GM18520 (cell line): Measurements from ENCODE around the gene SCN7A.
"Not testable (repeated sequence)": the region's sequence is repeated elsewhere in the genome, so short reads cannot be mapped to it uniquely, and the experiment has no call there.

Experiments
- ATAC-seq: cut with Tn5 transposase; IDR thresholded peaks from one replicate; pipeline ENCODE4 v1.9.1; 2021; ENCODE audit not compliant: unreplicated experiment

SCN7A gene

DNA sequence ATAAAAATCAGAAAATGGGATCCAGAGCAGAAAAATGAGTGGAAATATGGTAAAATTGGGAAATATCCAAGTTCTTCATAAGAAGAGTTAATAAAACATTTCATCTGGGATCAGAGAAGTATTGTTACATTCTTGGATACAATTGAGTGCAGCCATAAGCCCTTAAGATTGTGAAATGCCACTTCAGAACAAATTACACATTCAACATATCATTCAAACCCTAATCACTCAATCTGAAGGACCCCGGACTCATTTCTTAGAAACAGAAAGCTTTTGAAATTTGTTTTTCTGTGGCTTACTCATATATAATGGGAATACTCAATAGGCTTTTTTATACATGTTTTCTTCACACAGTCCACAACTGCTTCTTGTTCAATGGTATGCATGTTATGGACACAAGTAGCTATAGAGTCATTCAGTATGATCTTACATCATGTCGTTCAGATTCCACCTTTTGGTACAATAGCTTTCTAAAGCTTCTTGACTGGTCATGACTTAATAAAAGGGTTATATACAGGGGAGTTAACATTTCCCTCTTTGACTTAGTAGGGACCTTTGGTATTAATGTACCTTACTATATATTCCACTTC lies 39.9 kb downstream of the SCN7A start:
- ATAC-seq: no peak

DNA sequence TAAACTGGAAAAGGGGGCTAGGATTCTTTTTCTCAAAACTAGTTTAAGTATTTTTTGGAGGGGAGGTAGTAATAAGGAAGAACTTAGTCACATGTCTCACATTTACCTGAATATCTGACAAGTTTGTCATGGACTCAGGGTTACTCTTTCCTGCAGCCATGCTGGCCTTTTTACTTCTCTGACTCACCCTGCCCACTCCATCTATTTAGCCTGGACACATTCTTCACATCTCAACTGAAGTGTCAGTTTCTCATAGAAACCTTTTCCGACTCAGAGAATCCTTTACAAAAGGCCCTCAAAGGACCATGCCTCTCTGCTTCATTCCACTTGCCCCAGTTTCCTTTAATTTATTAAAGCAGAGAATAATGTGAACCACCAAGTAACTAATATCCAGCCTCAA lies 42.6 kb downstream of the SCN7A start:
- ATAC-seq: no peak

DNA sequence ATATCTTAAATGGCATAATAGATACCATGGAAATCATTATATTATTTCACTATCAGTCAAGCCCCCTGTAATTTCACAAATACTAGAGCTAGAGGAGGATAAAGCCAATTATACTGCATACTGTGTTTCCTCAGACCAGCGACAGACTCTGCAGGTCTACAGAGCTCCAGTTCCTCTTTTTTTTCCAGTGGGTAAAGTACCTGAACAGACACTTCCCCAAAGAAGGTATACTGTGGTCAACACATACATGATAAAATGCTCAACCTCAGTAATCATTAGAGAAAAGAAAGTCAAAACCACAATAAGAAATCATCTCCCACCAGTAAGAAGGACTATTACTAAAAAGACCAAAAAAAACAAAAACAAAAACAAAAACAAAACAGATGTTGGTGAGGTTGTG lies 44.6 kb downstream of the SCN7A start:
- no peak for ATAC-seq

DNA sequence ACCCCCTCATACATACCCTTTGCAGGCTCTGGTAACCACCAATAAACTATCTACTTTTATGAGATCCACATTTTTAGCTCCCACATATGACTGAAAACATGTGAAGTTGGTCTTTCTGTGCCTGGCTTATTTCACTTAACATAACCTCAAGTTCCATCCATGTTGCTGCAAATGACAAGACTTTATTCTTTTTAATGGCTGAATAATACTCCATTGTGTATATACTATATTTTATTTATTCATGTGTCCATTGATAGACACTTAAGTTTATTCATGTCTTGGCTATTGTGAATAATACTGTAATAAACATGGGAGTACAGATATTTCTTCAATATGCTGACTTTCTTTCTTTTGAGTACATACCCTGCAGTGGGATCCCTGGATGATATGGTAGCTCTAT lies 45.9 kb downstream of the SCN7A start:
- ATAC-seq: no peak

DNA sequence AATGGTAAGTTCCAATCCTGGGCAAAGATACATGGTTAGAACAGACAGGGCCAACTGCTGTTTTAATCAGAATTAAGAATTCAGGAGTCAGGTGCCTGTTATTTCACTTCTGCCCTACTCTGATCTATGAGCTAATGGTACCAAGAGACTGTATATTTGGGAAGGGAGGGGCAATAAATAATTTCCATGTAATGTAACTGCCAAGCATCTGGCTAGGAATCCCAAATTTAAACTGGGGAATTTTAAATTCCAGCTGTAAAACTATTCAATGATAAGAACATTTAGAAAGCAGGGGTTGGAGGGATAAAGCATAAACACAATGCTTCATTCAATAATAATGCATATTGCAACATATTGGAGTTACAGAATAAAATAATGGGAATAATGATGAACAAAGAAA lies 49.7 kb downstream of the SCN7A start:
- no peak for ATAC-seq

DNA sequence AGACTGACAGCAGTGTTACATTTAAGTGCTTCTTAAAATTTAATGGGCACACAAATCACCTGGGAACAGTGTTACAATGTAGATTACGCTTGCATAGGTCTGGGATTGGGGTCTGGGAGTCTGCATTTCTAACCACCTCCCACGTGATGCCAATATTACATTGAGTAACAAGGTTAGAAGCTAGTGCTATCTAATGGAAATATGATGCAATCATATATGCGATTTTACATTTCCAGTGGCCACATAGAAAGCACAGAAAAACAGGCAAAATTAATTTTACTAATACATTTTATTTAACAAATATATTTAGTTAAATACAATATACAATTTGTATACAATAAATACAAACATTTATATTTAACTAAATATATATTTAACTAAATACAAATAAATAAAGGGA lies 53.7 kb downstream of the SCN7A start:
- no peak for ATAC-seq

DNA sequence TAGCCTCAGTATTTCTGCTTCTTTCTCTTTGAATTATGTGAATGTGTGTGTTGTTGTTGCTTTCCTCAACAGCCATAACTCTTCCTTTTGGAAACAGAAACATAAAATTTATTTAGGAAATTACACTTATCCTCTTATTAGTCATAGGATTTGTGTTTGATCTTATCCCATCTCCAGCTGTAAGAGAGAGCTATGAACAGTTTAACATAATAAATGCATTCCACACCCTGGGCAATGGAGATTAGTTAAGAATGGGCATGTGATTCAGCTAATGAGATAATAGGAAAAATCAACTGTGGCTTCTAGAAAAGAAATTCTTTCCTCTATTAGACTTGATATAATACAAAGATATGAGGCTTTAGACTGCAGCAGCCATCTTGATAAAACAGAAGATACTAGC lies 55.0 kb downstream of the SCN7A start:
- no peak for ATAC-seq

DNA sequence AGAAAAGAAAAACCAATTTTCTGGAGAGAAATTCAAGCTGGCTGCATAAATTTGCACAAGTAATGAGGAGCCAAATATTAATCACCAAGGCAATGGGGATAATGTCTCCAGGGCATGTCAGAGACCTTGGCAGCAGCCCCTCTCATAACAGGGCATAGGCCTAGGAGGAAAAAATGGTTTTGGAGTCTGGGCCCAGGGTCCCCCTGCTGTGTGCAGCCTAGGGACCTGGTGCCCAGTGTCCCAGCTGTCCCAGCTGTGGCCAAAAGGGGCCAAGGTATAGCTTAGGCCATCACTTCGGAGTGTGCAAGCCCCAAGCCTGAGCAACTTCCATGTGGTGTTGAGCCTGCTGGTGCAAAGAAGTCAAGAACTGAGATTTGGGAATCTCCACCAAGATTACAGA lies 57.1 kb downstream of the SCN7A start:
- no peak for ATAC-seq

DNA sequence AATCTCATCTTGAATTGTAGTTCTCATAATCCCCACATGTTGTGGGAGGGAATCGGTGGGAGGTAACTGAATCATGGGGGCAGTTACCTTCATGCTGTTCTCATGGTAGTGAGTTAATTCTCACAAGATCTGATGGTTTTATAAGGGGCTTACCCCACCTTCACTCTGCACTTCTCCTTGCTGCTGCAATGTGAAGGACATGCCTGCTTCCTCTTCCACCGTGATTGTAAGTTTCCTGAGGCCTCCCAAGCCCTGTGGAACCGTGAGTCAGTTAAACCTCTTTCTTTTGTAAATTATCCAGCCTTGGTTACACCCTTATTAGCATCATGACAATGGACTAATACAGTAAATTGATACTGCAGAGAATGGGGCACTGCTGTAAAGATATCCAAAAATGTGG lies 57.9 kb downstream of the SCN7A start:
- ATAC-seq: no peak

DNA sequence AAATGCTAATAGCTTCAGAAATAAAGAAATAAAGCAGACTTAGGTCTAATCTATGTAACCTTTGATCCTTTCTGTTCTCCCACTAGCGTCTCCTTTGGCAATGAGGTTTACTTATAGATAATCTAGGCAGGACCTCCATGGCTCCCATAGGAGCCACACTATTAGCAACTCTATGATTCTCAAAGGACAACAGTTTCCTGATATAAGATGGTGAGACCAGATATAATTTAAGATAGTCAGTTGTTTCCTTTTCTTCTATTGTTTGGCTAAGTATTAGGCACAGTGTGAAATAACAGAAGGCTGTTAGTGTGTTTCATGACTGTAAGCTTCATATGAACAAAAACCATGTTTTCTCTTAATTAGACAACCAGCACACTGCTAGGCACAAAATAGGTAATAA lies 59.6 kb downstream of the SCN7A start:
- no peak for ATAC-seq

DNA sequence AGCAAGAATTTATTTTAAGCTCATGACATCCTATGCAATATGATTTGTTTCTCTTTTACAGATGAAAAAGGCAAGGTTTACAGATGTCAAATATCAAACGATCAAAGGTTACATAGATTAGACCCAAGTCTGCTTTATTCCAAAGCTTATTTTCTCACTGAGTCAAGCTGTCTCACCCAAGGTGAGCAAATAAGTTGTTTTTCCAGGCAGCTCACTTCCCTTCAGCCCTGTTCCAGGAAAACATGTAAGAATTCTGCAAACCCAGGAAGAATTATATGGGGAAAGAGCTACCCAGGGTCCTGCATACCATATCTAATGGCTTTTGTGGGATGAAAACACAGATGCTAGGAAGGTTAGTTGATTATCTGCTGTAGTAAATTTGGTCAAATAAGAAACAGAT lies 60.6 kb downstream of the SCN7A start:
- no peak for ATAC-seq

DNA sequence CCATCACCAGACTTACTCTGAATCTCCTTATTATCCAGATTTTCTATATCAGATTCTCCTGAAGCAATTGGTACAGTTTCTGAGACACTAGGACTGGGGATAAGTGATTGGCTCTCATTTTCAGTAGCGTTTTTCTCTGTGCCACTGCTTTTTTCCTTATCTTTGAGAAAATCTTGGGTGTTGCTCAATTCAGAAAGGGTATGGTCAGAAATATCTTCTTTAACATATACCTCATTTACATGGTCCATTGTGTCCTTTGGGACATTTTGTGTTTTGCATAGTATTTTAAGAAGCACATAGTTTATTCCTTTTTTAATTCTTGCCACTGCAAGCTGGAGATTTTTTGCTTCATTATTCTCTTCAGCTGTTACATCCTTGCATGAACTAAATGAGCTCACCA lies 61.7 kb downstream of the SCN7A start:
- no peak for ATAC-seq

DNA sequence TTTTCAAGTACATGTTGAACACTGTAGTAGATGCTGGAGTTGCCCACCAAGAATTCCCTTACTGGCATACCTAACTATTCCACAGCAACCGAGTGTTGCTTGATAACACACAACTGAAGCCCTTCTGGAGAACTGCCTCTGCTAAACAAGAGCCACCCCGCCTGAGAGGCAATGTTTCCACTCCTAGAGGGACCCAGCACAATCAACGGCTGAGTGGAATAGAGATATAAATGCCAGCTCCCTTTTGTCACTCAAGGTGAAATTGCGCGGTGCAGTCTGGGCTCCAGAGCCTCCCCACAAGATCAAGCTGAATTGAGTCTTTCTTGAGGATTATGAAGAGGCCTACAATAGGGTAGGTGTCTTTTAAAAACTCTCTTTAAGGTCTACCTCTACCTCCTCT lies 69.2 kb downstream of the SCN7A start:
- ATAC-seq: no peak

DNA sequence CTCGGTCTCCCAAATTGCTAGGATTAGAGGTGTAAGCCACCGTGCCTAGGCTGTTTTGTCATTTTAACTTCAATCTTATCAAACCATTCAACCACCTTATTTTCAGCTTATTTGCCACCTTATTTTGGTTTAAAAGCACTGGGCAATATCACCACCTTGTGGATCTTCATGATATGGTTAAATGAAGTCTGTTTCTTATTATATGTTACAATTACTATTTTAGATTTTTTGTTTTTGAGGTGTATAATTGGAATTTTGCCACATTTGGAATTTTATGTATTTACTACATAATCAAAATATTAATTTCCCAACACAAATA lies 74.5 kb downstream of the SCN7A start:
- no peak for ATAC-seq

DNA sequence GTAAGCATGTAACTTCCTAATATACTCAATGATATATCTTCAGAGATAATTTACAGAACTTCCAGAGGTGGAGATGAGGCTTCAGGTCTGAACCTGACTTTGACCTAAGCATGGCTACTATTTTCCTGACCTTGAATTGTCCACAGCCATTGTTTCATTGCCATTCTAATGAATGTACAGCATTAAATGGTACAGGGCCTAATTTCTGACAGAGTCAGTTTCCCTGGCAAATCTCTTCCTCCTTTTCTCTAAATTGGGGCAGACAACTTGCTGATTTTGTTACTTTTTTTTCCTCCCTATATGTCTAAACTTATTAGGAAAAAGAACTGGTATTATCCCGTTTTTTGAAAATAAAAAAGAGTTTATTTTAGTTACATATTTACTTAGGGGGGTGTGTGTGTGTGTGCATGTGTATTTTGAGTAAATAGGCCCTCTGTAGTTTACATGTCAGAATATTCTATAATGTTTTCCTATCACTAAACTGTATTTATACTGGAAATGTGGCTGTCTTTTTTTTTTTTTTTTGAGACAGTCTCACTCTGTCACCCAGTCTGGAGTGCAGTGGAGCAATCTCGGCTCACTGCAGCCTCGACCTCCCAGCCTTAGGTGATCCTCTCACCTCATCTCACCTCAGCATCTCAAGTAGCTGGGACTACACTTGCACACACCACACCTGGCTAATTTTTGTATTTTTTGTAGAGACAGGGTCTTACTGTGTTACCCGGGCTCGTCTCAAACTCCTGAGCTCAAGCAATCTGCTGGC lies 75.0 kb downstream of the SCN7A start:
- ATAC-seq: no peak

DNA sequence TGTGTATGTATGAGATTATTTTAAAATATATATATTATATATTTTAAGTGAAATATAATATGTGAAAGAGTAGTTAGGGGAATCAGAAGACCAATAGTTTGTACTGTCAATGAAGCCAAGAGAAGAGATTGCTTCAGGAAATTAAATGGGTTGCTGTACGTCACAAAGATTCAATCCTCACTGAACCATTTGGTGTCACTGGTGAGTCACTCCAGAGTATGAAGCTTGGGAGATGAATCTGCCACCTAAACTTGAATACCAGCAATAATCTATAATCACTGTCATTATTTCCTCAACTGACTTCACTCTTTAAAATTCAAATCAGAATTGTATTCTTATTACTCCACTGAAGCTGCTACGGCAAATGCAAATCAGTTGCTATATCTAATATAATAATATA lies 76.4 kb downstream of the SCN7A start:
- ATAC-seq: no peak

DNA sequence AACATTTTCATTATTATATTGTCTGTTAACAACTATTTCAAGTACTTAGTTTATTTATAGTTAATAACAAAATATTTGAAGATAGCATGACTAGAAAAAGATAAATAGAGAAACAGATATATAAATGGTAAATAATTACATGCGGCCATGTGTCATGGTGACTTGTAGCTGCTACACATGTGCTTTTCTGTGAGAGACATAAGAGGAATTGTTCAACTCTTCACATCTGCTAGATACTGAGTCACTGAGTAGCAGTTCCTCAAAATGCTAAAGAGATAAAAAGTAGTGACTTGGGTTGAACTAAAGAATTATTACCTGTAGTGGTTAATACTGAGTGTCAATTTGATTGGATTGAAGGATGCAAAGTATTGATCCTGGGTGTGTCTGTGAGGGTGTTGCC lies 80.8 kb downstream of the SCN7A start:
- no peak for ATAC-seq

DNA sequence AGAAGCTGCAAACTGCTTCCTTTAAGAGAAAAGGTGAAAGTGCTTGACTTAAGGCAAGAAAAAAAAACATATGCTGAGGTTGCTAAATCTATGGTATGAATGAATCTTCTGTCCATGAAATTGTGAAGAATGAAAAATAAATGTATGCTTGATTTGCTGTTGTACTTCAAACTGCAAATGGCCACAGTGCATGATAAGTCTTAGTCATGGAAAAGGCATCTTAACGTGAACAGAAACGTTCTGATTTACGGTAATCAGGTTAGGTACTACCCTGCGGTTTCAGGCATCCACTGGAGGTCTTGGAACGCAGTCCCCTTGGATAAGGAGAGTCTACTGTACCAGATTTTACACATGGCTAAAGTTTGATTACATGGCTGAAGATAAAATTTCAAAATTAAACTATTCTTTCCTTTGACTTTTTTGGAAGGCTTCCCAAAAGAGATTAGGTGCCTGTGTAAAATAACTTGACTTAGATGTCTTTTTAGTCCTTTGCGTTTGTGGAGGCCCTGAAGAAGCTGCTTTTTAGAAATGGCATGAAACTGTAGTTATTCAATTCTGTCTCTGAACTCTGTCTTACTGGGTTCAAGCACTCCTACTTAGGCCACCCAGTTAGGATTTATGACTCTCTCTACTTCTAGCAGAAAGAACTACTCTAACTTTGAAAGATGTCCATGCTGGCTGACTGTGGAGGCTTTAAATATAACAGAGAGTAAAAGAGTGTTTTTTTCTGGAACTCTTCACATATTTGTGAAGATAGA lies 82.4 kb downstream of the SCN7A start:
- no peak for ATAC-seq

DNA sequence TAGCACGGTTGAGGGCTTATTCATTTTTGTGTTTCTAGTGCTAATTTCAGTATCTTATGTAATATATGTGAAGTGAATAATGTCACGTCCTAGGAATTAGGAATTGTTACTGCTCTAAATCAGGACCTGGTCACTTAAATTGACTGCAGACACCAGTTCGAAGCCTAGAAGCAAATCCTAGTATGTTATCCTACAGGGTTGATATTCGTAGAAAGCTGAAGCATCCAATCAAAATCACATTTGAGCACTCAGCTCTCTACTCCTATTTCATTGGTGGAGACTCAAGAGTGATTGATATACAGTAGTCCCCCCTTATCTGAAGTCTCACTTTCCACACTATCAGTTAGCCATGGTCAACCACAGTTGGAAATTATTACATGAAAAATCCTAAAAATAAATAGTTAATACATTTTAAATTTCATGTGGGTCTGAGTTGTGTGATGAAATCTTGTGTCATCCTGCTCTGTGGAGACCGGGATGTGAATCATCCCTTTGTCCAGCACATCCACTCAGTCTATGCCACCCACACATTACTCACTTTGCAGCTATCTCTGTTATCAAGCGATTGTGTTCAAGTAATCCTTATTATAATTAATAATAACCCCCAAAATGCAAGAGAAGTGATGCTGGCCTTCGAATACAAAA lies 83.1 kb downstream of the SCN7A start:
- ATAC-seq: no peak

DNA sequence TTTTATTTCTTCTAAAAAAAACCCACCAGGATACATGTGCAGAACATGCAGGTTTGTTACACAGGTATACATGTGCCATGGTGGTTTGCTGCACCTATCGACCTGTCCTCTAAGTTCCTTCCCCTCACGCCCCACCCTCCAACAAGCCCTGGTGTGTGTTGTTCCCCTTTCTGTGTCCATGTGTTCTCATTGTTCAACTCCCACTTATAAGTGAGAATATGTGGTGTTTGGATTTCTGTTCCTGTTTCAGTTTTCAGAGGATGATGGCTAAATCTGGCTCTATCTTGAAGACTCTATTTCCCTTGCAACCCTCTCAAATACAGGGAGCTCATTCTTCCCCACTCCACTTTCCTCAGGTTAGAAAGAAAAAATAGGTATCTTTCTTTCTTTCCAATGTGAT lies 86.3 kb downstream of the SCN7A start:
- ATAC-seq: not testable (repeated sequence)

DNA sequence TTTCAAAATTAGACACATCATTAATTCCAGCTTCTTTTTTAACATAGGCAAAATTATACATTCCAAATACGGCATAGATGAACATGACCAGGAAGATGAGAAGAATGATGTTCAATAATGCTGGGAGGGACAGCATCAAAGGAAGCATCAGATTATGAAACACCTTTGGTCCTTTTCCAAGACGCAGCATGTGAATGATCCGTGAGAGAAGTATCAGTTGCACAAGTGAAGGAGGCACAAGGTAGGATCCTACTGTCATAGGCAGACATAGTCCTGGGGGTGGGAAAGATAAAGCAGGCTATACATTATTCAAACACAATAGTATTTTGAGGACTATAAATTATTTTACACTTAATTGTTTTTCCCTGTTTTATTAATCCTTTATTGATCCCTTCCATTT lies 87.7 kb downstream of the SCN7A start:
- ATAC-seq: no peak

DNA sequence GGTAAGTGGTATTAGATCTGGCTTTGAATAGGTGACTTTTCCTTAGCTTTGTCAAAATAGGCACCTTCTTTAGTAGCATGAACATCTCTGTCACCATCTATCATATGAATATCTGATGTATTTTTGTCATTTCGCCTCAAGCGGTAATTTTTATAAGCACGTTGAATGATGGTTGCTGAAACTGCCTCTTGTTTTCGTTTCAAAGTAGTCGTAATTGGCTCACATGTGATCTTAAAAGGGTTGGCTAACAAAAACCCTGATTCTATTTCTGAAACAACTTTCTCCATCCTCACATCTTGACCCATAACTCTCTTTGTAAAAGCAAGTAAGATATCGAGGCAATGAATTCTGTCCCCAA lies 88.5 kb downstream of the SCN7A start:
- ATAC-seq: no peak
